K562 (cell line): ENCODE data around the gene PRR7. TPM values are rescaled to one million over a fixed set of nuclear protein-coding genes. Genes with fewer than 3 reads are reported as not detected.

Experiments used
- E2F8 ChIP-seq: fragments of 450-650 bp; IDR thresholded peaks from 2 replicates; pipeline ENCODE4 v1.7.1; 2018; ENCODE audit warnings: mild to moderate bottlenecking, low read depth; ENCODE audit not compliant: partially characterized antibody
- EGR1 ChIP-seq: fragments of 450-650 bp; conservative IDR thresholded peaks from 2 replicates; pipeline ENCODE4 v1.6.1; 2017; ENCODE audit warnings: mild to moderate bottlenecking
- JUND ChIP-seq, 2 experiments: IDR thresholded peaks; 2 replicates in 1 of 2; 3 replicates in 1 of 2; pipeline ENCODE4 v1.6.1; 2011; ENCODE audit warnings: borderline replicate concordance in 2 of 2, low read depth in 2 of 2, low read length in 2 of 2, improper control_type of control experiment in 1 of 2, missing biosample characterization in 1 of 2, missing genetic modification characterization in 1 of 2, missing genetic modification reagents in 1 of 2
- KAT8 ChIP-seq: fragments of 450-650 bp; IDR thresholded peaks from 2 replicates; pipeline ENCODE4 v1.6.1; 2016; ENCODE audit warnings: low read depth, mild to moderate bottlenecking
- MAFG ChIP-seq: fragments of 450-650 bp; conservative IDR thresholded peaks from 2 replicates; pipeline ENCODE4 v1.6.1; 2016; ENCODE audit warnings: missing genetic modification characterization, missing compliant biosample characterization
- NFYB ChIP-seq: IDR thresholded peaks from 2 replicates; pipeline ENCODE4 v1.6.1; 2011; ENCODE audit warnings: mild to moderate bottlenecking, moderate library complexity; ENCODE audit not compliant: insufficient read length; ENCODE audit errors: extremely low read depth
- REST ChIP-seq, 2 experiments: fragments of 450-650 bp; formaldehyde crosslinking in 1 of 2; IDR thresholded peaks; 2 replicates each; pipeline versions ENCODE4 v1.4.0 to v1.6.1; 2014 to 2020; ENCODE audit warnings: mild to moderate bottlenecking in 2 of 2, borderline replicate concordance in 1 of 2, low read depth in 1 of 2
- SMAD1 ChIP-seq: fragments of 150-350 bp; IDR thresholded peaks from 2 replicates; pipeline ENCODE4 v1.6.1; 2014; ENCODE audit warnings: low read length, low read depth; ENCODE audit not compliant: partially characterized antibody
- TAF1 ChIP-seq: IDR thresholded peaks from 2 replicates; pipeline ENCODE4 v1.6.1; 2011; ENCODE audit warnings: mild to moderate bottlenecking, low read length, moderate library complexity; ENCODE audit not compliant: insufficient read depth, control insufficient read depth, severe bottlenecking; ENCODE audit errors: extremely low read depth
- U2AF2 ChIP-seq: fragments of 200-400 bp; formaldehyde crosslinking; optimal IDR thresholded peaks from 2 replicates; pipeline ENCODE3; 2017; ENCODE audit warnings: low read depth, mild to moderate bottlenecking, low read length
- ZBTB26 ChIP-seq: fragments of 450-650 bp; formaldehyde crosslinking; IDR thresholded peaks from 2 replicates; pipeline ENCODE4 v1.4.0; 2022; ENCODE audit warnings: missing genetic modification characterization
- ZKSCAN1 ChIP-seq: fragments of 150-350 bp; IDR thresholded peaks from 2 replicates; pipeline ENCODE4 v1.6.1; 2016; ENCODE audit warnings: low read depth, low read length
- ZNF354B ChIP-seq: fragments of 250-450 bp; sonication (Bioruptor Pico); IDR thresholded peaks from 2 replicates; pipeline ENCODE4 v1.4.0; 2020
- ZNF444 ChIP-seq: fragments of 250-450 bp; sonication (Bioruptor Pico); IDR thresholded peaks from 2 replicates; pipeline ENCODE4 v1.4.0; 2020; ENCODE audit warnings: mild to moderate bottlenecking, moderate library complexity
- polyA plus RNA-seq, 8 experiments: library from polyadenylated mRNA; depleted of rRNA in 4 of 8; stranded (reverse) in 5 of 8; unstranded in 3 of 8; fragments of >200 nt; fragmentation: Nextera tagmentation in 2 of 8; fragmentation: Illumina TruSeq in 1 of 8; extraction: Ambion mirVana in 2 of 8; extraction: Trizol in 1 of 8; gene quantifications; 2 replicates each; pipeline versions ENCODE4 v1.2.1 to v1.2.3, GENCODE V29; 2011 to 2014; ENCODE audit warnings: inconsistent platforms in 1 of 8, missing spikeins in 1 of 8
- total RNA-seq, 7 experiments: library from RNA; depleted of rRNA in 6 of 7; stranded (reverse); fragments of >200 nt in 6 of 7; fragmentation: Illumina TruSeq in 2 of 7; extraction: Trizol in 2 of 7; gene quantifications; 2 replicates each; pipeline versions ENCODE4 v1.2.1 to v1.2.3, GENCODE V29; 2011 to 2021; ENCODE audit warnings: low replicate concordance in 1 of 7

Gene PRR7
- total and polyA plus RNA-seq, 9 of the 15 experiments (the other 6 are each of a cell fraction or from before 2014, with no cell fraction given), result 0.80 to 11.3 (median 10.4) TPM; not detected in 4

GRCh38 chr5:177403792-177404640 lies 42.6 kb upstream of the PRR7 start (continued):
- TF ChIP-seq MAFG, result no peak
- no peak for TF ChIP-seq E2F8
- peak; percentile 46 for TF ChIP-seq JUND (IDR thresholded peaks at IDR 0.05; ENCODE audit: borderline replicate concordance, low read depth, low read length)
- TF ChIP-seq JUND (tag; IDR thresholded peaks at IDR 0.05; ENCODE audit: borderline replicate concordance, low read depth, low read length), result peak; percentile 62; the same call in 1 of the 3 replicates
- TF ChIP-seq TAF1, result peak; percentile 53
- 0 out of 2 replicates have a peak, but pooled peaks have one; percentile 5 for TF ChIP-seq EGR1
- TF ChIP-seq REST (IDR thresholded peaks at IDR 0.05; ENCODE audit: borderline replicate concordance), result peak; percentile 89
- peak; percentile 58; the same call in 1 of the 2 replicates for TF ChIP-seq REST (CRISPR knock-in tag; IDR thresholded peaks at IDR 0.05; ENCODE audit: low read depth)
- TF ChIP-seq KAT8, result no peak
- no peak for TF ChIP-seq ZNF354B (CRISPR knock-in tag)
- no peak for TF ChIP-seq NFYB
- TF ChIP-seq ZBTB26 (CRISPR knock-in tag), result no peak
- TF ChIP-seq SMAD1, result peak; percentile 97
- TF ChIP-seq ZKSCAN1, result 0 out of 2 replicates have a peak, but pooled peaks have one; percentile 40
- no peak for TF ChIP-seq ZNF444
- no peak for TF ChIP-seq U2AF2
